Erythroblast (primary cell): Measurements from ENCODE around the gene PPFIA2.
A peak's percentile ranks its signal among the peaks of the same experiment; 100 is the strongest.

Experiments
- DNase-seq, 2 experiments: peaks; one replicate each; lab custom pipeline; 2025; lab: John Stamatoyannopoulos, UW
- GATA1 ChIP-seq: IDR thresholded peaks from 2 replicates; pipeline ENCODE4 v1.6.1; 2011; ENCODE audit warnings: low read depth, mild to moderate bottlenecking, control low read depth, low read length, moderate library complexity
- POLR2A ChIP-seq: IDR thresholded peaks from 2 replicates; pipeline ENCODE4 v1.6.1; 2011; ENCODE audit warnings: mild to moderate bottlenecking, low read length

The PPFIA2 gene

GRCh38 chr12:81759190-81760051, at the start of gene PPFIA2:
Gene PPFIA2, minus strand, starts transcription at chr12:81759350.
- no peak for DNase-seq

GRCh38 chr12:81800298-81801148, 41.4 kb upstream of the PPFIA2 start:
- no peak for TF ChIP-seq POLR2A
- no peak for TF ChIP-seq GATA1
- no peak for DNase-seq

More at GRCh38 chr12:81759190-81760051, at the start of gene PPFIA2:
- TF ChIP-seq GATA1 (no peak), POLR2A (no peak)

- TF ChIP-seq GATA1 (no peak), POLR2A (no peak)
- DNase-seq: no peak
Measured at GRCh38 chr12:81798294-81798693, 39.1 kb upstream of the PPFIA2 start.

GRCh38 chr12:81797100-81797499, 38.0 kb upstream of the PPFIA2 start:
- TF ChIP-seq POLR2A: no peak
- no peak for TF ChIP-seq GATA1

GRCh38 chr12:81792666-81793065, 33.5 kb upstream of the PPFIA2 start:
- TF ChIP-seq POLR2A: no peak
- no peak for TF ChIP-seq GATA1

More at GRCh38 chr12:81797100-81797499, 38.0 kb upstream of the PPFIA2 start:
- peak in 1 of 2 experiments; percentile 1 for DNase-seq

GRCh38 chr12:81779216-81779615, 20.1 kb upstream of the PPFIA2 start:
- DNase-seq: no peak
- TF ChIP-seq GATA1: no peak
- no peak for TF ChIP-seq POLR2A

More at GRCh38 chr12:81792666-81793065, 33.5 kb upstream of the PPFIA2 start:
- DNase-seq: no peak

- TF ChIP-seq POLR2A (no peak), GATA1 (no peak)
- no peak for DNase-seq
Measured at GRCh38 chr12:81778719-81779118, 19.6 kb upstream of the PPFIA2 start.

GRCh38 chr12:81758421-81759189, 545 bp downstream of the PPFIA2 start:
- no peak for TF ChIP-seq GATA1
- TF ChIP-seq POLR2A: no peak
- no peak for DNase-seq

GRCh38 chr12:81757731-81758365, 1.3 kb downstream of the PPFIA2 start:
- no peak for DNase-seq
- TF ChIP-seq POLR2A (no peak), GATA1 (no peak)

GRCh38 chr12:81729781-81730180, 29.4 kb downstream of the PPFIA2 start:
- no peak for DNase-seq
- TF ChIP-seq POLR2A (no peak), GATA1 (no peak)

- no peak for DNase-seq
- TF ChIP-seq GATA1 (no peak), POLR2A (no peak)
Measured at GRCh38 chr12:81727391-81727790, 31.8 kb downstream of the PPFIA2 start.

GRCh38 chr12:81726634-81727033, 32.5 kb downstream of the PPFIA2 start:
- TF ChIP-seq GATA1: no peak
- TF ChIP-seq POLR2A: no peak
- no peak for DNase-seq

- no peak for DNase-seq
- TF ChIP-seq POLR2A: no peak
- TF ChIP-seq GATA1: no peak
Measured at GRCh38 chr12:81723361-81723760, 35.8 kb downstream of the PPFIA2 start.

GRCh38 chr12:81722004-81722403, 37.1 kb downstream of the PPFIA2 start:
- TF ChIP-seq GATA1: no peak
- no peak for TF ChIP-seq POLR2A
- DNase-seq: no peak
